Mucosa of stomach (tissue), 1 donor: ENCODE results near the gene RABAC1.
A peak's percentile ranks its signal among the peaks of the same experiment; 100 is the strongest.

Source experiments
- H3K27me3 ChIP-seq: one replicate; pipeline ENCODE4 v1.7.0; 2013; ENCODE audit warnings: mild to moderate bottlenecking, low read length; ENCODE audit not compliant: control insufficient read depth, insufficient read depth
- H3K36me3 ChIP-seq: one replicate; pipeline ENCODE4 v1.7.0; 2013; ENCODE audit warnings: low read length; ENCODE audit not compliant: control insufficient read depth, insufficient read depth
- H3K4me1 ChIP-seq: one replicate; pipeline ENCODE4 v1.7.0; 2013; ENCODE audit warnings: mild to moderate bottlenecking, low read length; ENCODE audit not compliant: control insufficient read depth, insufficient read depth
- H3K4me3 ChIP-seq: one replicate; pipeline ENCODE4 v1.7.0; 2013; ENCODE audit warnings: low read length
- H3K9ac ChIP-seq: one replicate; pipeline ENCODE4 v1.7.0; 2013; ENCODE audit warnings: mild to moderate bottlenecking, low read length, moderate library complexity
- H3K9me3 ChIP-seq: one replicate; pipeline ENCODE4 v1.7.0; 2013; ENCODE audit warnings: mild to moderate bottlenecking, low read length, moderate library complexity; ENCODE audit not compliant: control insufficient read depth
- donor health status: Pancreatic carcinoma.

Gene RABAC1

GRCh38 chr19:41959056-41960053 is at the start of gene RABAC1:
Gene RABAC1, minus strand, starts transcription at chr19:41959321. Its CDS starts 29 bp downstream, at chr19:41959292.
- no peaks in the 10 kb centered on the region for H3K9me3 ChIP-seq
- peak within 1 kb of the TSS; percentile 81 for H3K4me3 ChIP-seq
- peak within 1 kb of the TSS; percentile 92 for H3K9ac ChIP-seq

GRCh38 chr19:42006569-42006968 is 47.4 kb upstream of the RABAC1 start:
- H3K27me3 ChIP-seq: peaks cover 7% of the 10 kb centered on the region
- H3K4me1 ChIP-seq: no peaks in the 10 kb centered on the region
- no peaks in the 10 kb centered on the region for H3K9me3 ChIP-seq
- H3K4me3 ChIP-seq: no peak overlapping the region
- no peak overlapping the region for H3K9ac ChIP-seq
- no peaks in the 10 kb centered on the region for H3K36me3 ChIP-seq

More at GRCh38 chr19:41959056-41960053, at the start of gene RABAC1:
- H3K4me1 ChIP-seq: peaks cover 30% of the 10 kb centered on the region
- H3K36me3 ChIP-seq: no peaks in the 10 kb centered on the region
- H3K27me3 ChIP-seq: no peaks in the 10 kb centered on the region

GRCh38 chr19:42005504-42005903 is 46.4 kb upstream of the RABAC1 start:
- H3K27me3 ChIP-seq: peaks cover 11% of the 10 kb centered on the region
- H3K36me3 ChIP-seq: no peaks in the 10 kb centered on the region
- no peak overlapping the region for H3K9ac ChIP-seq
- no peaks in the 10 kb centered on the region for H3K4me1 ChIP-seq
- no peaks in the 10 kb centered on the region for H3K9me3 ChIP-seq
- H3K4me3 ChIP-seq: no peak overlapping the region

- Histone ChIP-seq H3K4me1 (no peaks in the 10 kb centered on the region), H3K36me3 (no peaks in the 10 kb centered on the region), H3K9me3 (no peaks in the 10 kb centered on the region), H3K4me3 (no peak overlapping the region), H3K27me3 (peaks cover 27% of the 10 kb centered on the region), H3K9ac (no peak overlapping the region)
Measured at GRCh38 chr19:42003506-42004294, 44.6 kb upstream of the RABAC1 start.

GRCh38 chr19:41999878-42000208 is 40.7 kb upstream of the RABAC1 start:
- Histone ChIP-seq H3K4me3 (no peak overlapping the region), H3K9ac (no peak overlapping the region), H3K9me3 (no peaks in the 10 kb centered on the region), H3K36me3 (no peaks in the 10 kb centered on the region), H3K27me3 (peaks cover 62% of the 10 kb centered on the region), H3K4me1 (no peaks in the 10 kb centered on the region)

- H3K9ac ChIP-seq: no peak overlapping the region
- peaks cover 66% of the 10 kb centered on the region for H3K27me3 ChIP-seq
- H3K9me3 ChIP-seq: no peaks in the 10 kb centered on the region
- H3K4me3 ChIP-seq: no peak overlapping the region
- no peaks in the 10 kb centered on the region for H3K4me1 ChIP-seq
- H3K36me3 ChIP-seq: no peaks in the 10 kb centered on the region
Measured at GRCh38 chr19:41999071-41999877, 40.2 kb upstream of the RABAC1 start.

GRCh38 chr19:41998246-41999020 is 39.3 kb upstream of the RABAC1 start:
- Histone ChIP-seq H3K27me3 (peaks cover 67% of the 10 kb centered on the region), H3K4me3 (no peak overlapping the region), H3K36me3 (no peaks in the 10 kb centered on the region), H3K9ac (no peak overlapping the region), H3K4me1 (peaks cover 4% of the 10 kb centered on the region), H3K9me3 (no peaks in the 10 kb centered on the region)

GRCh38 chr19:41997851-41998229 is 38.7 kb upstream of the RABAC1 start:
- H3K27me3 ChIP-seq: peaks cover 72% of the 10 kb centered on the region
- peaks cover 4% of the 10 kb centered on the region for H3K4me1 ChIP-seq
- H3K9ac ChIP-seq: no peak overlapping the region
- no peak overlapping the region for H3K4me3 ChIP-seq
- no peaks in the 10 kb centered on the region for H3K9me3 ChIP-seq
- no peaks in the 10 kb centered on the region for H3K36me3 ChIP-seq

- Histone ChIP-seq H3K9me3 (no peaks in the 10 kb centered on the region), H3K4me1 (peaks cover 4% of the 10 kb centered on the region), H3K27me3 (peaks cover 69% of the 10 kb centered on the region), H3K4me3 (no peak overlapping the region), H3K36me3 (no peaks in the 10 kb centered on the region), H3K9ac (no peak overlapping the region)
Measured at GRCh38 chr19:41997121-41997850, 38.2 kb upstream of the RABAC1 start.

- H3K36me3 ChIP-seq: no peaks in the 10 kb centered on the region
- H3K4me3 ChIP-seq: no peak overlapping the region
- H3K27me3 ChIP-seq: peaks cover 73% of the 10 kb centered on the region
- H3K9me3 ChIP-seq: no peaks in the 10 kb centered on the region
- no peak overlapping the region for H3K9ac ChIP-seq
- H3K4me1 ChIP-seq: peaks cover 4% of the 10 kb centered on the region
Measured at GRCh38 chr19:41995959-41996797, 37.1 kb upstream of the RABAC1 start.
